GM20000 (cell line): Measurements from ENCODE around the gene SINHCAF.

ENCODE experiments used
- DNase-seq: peaks from one replicate; pipeline ENCODE4 v3.0.0; 2012; ENCODE audit warnings: low spot score
- TF ChIP-seq, protein P1 (sequence below): IDR thresholded peaks from 2 replicates; pipeline ENCODE4 v1.5.1; 2012; ENCODE audit warnings: mild to moderate bottlenecking, control low read depth; ENCODE audit errors: extremely low read depth, missing control alignments

SINHCAF gene

DNA sequence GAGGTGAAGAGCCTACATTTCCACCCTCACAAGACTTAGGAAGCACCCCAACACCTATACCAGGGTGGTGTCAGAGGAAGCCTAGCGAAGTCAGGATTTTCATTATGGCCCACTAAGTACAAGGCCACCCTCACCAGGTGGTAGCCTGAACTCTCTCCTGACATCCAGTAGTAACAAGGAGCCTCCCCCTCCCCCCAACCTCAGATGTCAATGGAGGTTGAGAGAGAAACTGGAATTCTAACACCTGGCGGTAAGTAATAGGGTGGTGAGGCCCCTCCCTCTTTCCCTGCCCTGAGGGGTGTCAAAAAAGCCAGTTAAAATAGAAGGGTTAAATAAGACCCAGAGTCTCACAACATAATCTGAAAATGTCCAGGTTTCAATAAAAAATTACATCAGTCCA, 37.6 kb downstream of the SINHCAF start:
- TF ChIP-seq, protein P1, sequence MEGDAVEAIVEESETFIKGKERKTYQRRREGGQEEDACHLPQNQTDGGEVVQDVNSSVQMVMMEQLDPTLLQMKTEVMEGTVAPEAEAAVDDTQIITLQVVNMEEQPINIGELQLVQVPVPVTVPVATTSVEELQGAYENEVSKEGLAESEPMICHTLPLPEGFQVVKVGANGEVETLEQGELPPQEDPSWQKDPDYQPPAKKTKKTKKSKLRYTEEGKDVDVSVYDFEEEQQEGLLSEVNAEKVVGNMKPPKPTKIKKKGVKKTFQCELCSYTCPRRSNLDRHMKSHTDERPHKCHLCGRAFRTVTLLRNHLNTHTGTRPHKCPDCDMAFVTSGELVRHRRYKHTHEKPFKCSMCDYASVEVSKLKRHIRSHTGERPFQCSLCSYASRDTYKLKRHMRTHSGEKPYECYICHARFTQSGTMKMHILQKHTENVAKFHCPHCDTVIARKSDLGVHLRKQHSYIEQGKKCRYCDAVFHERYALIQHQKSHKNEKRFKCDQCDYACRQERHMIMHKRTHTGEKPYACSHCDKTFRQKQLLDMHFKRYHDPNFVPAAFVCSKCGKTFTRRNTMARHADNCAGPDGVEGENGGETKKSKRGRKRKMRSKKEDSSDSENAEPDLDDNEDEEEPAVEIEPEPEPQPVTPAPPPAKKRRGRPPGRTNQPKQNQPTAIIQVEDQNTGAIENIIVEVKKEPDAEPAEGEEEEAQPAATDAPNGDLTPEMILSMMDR = no peak
- DNase-seq = no peak

DNA sequence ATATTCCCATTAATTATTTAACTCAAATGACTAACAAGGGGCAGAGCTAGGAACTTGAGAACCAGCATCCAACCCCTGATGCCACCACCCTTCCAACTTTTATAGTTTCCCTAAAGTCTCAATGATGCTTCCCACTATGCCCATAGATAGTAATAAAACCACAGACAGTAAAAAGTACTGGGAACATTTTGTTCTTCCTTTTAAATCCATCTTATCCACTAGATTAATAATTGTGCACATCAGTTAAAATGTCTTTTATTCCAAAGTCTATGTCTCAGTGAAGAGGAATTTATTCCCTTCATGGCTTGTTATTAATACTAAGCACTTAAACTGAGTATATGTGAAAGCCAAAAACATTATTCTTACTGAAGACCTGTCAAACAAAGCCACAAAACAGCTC, 45.8 kb downstream of the SINHCAF start:
- DNase-seq = no peak
- TF ChIP-seq, protein P1 = no peak

DNA sequence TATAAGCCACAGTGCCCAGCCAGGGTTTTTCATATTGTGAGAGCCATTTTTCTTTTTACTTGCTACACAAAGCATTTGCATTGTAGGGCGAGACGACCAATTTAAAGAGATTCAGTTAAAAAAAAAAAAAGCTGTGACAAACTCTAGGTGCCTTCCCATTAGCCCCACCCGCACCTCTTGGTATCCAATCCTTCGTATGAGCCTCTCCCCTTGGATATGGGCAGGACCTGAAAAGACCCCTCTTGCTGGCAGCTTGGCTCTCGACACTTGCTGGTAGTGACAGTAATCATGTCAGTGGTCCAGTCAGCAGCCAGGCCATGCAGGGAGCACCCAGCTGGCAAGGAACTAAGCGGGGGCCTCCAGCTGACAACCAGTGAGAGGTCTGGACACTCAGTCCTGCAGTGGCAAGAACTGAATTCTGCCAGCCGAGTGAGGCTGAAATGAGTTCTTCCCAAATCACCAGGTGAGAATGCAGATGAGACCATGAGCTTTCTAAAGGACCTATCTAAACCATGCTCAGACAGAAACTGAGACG, 46.5 kb downstream of the SINHCAF start:
- no peak for DNase-seq
- TF ChIP-seq, protein P1 = no peak

DNA sequence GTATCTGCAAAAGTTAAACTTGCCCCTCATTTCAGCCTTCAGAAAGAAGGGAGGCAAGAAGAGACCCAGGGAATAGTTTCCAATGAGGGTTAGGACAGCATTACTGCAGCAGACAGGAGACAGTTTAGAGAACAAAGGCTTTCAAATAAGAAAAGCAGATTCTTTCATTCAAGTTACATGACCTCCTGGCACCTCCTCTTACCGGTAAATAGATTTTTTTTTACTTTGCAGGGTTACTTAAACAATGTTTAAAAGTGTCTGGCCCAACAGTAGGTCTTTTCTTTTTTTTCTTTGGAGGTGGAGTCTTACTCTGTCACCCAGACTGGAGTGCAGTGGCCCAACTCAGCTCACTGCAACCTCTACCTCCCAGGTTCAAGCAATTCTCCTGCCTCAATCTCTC, 47.1 kb downstream of the SINHCAF start:
- DNase-seq = no peak
- TF ChIP-seq, protein P1 = no peak

DNA sequence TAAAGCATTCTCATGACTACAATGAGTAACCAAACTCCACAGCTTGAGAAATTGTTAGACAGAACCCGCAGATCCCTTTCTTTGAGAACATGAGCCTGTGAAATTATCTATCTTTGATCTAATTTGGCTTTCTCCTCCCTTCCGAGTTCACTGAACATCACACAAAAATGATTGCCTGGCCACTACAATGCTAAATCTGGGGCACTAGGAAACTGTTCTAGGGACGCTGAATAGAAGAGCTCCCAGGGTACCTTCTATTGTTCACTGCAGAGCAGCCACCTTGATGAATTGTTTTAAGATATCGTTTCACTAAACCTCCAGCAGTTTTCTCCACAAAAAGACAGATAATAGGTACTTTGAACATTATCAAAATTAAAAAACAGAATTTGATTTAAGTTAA, 47.5 kb downstream of the SINHCAF start:
- DNase-seq = no peak
- TF ChIP-seq, protein P1 = no peak

DNA sequence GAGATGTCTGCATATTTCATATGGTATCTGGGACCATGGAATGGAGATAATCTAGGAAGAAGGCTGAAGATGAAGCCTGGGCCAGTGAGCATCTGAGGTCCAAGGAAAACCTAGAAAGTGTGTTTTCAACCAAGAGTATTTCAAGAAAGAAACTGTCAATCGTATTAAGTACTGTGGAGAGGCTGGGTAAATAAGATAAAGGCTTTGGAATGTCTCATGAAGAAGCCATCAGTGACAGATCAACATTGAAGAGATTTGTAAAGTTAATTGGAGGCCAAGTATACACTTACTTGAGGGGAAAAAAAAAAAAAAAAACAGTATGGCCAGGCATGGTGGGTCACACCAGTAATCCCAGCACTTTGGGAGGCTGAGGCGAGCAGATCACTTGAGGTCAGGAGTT, 48.9 kb downstream of the SINHCAF start:
- TF ChIP-seq, protein P1 = no peak
- DNase-seq = no peak

DNA sequence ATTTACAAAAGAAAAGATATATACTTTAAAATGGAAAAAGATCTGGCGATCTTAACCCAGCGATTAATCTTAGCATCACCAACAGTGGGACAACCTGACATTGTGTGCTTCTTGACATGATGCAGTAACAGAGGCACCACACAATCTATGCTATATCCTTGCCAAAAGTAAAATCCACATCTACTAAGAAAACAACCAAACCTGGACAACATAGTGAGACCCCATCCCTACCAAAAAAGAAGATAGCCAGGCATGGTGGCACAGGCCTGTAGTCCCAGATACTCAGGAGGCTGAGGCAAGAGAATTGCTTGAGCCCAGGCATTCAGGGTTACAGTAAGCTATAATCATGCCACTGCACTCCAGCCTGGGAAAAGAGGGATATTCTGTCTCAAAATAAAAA, 50.5 kb downstream of the SINHCAF start:
- TF ChIP-seq, protein P1 = no peak
- DNase-seq = no peak
